Stomach (tissue), 9 donors: ENCODE measurements around the gene MFF. TPM values are rescaled to one million over a fixed set of nuclear protein-coding genes. Genes with fewer than 3 reads are reported as not detected.
A peak's percentile ranks its signal among the peaks of the same experiment; 100 is the strongest.

Source experiments
- DNase-seq, 2 donors: peaks; one replicate each; pipeline versions ENCODE4 v3.0.0 to v3.0.0-alpha.2; 2013 to 2019
- H3K27ac ChIP-seq, 5 donors: fragments of 200-600 bp in 4 of 5; sonication (generic) in 4 of 5; one replicate each; pipeline ENCODE4 v1.5.1; 2013 to 2019; ENCODE audit warnings: mild to moderate bottlenecking in 1 of 5, moderate library complexity in 1 of 5
- H3K27me3 ChIP-seq, 3 donors: fragments of 200-600 bp; sonication (generic); one replicate each; pipeline ENCODE4 v1.5.1; 2017 to 2019; ENCODE audit warnings: mixed run types in 1 of 3
- H3K36me3 ChIP-seq, 4 donors: fragments of 200-600 bp; sonication (generic); 1 replicate in 3 of 4; 2 replicates in 1 of 4; pipeline ENCODE4 v1.5.1; 2016 to 2019
- H3K4me1 ChIP-seq, 4 donors: fragments of 200-600 bp; sonication (generic); one replicate each; pipeline ENCODE4 v1.5.1; 2016 to 2019
- H3K4me3 ChIP-seq, 4 donors: fragments of 200-600 bp; sonication (generic) in 3 of 4; one replicate each; pipeline ENCODE4 v1.5.1; 2016 to 2019; ENCODE audit warnings: mild to moderate bottlenecking in 1 of 4
- H3K9me3 ChIP-seq, 4 donors: fragments of 200-600 bp; sonication (generic); one replicate each; pipeline ENCODE4 v1.5.1; 2016 to 2019
- EP300 ChIP-seq: sonication (generic); formaldehyde crosslinking; IDR thresholded peaks from one replicate; pipeline ENCODE4 v1.6.1; 2017; ENCODE audit warnings: antibody characterized with exemption
- POLR2A ChIP-seq, 4 donors: fragments of 450-650 bp; IDR thresholded peaks; one replicate each; pipeline ENCODE4 v1.6.1; 2016; ENCODE audit warnings: antibody characterized with exemption in 4 of 4, control low read depth in 2 of 4, mild to moderate bottlenecking in 1 of 4, moderate library complexity in 1 of 4
- POLR2AphosphoS5 ChIP-seq, 3 donors: sonication (generic); formaldehyde crosslinking; IDR thresholded peaks; one replicate each; pipeline ENCODE4 v1.6.1; 2016; ENCODE audit warnings: antibody characterized with exemption in 3 of 3
- WGBS, 5 donors: extraction: QIAGEN DNeasy Blood & Tissue Kit in 3 of 5; methylation state at CpG; one replicate each; pipeline versions ENCODE4 v1.1.5 to v1.1.7; 2013 to 2018; 5-methylcytosine and 5-hydroxymethylcytosine counted together
- intact Hi-C: fragments of 100-400 bp; cut with DNase I; formaldehyde crosslinking; loops from one replicate; pipeline ENCODE4 v1.15.1; 2023; ENCODE audit warnings: low total_unique reads
- polyA plus RNA-seq, 3 donors: library from polyadenylated mRNA; stranded (reverse); fragments of 200-250 nt; gene quantifications; one replicate each; pipeline ENCODE4 v1.2.3, GENCODE V29; 2013
- total RNA-seq, 5 donors: library from RNA; depleted of rRNA; stranded (reverse); fragments of >200 nt; gene quantifications; one replicate each; pipeline versions ENCODE4 v1.1.0 to v1.2.3, GENCODE V29; 2014 to 2016
- TF ChIP-seq, protein P1 (sequence below), 7 experiments: fragments of 450-650 bp in 4 of 7; fragments of 200-600 bp in 3 of 7; sonication (generic) in 3 of 7; IDR thresholded peaks; one replicate each; pipeline ENCODE4 v1.5.1; 2016 to 2019; ENCODE audit warnings: antibody characterized with exemption in 7 of 7, control low read depth in 2 of 7, mild to moderate bottlenecking in 1 of 7
- donor health status: healthy with polysubstance abuse.
- donor health status: Bipolar disorder and iron deficiency.
- donor health status: healthy.

The MFF gene
- total and polyA plus RNA-seq, 8 donors = 16.8 to 322 (median 89.0) TPM

GRCh38 chr2:227404585-227405271 lies 79.7 kb downstream of the MFF start:
- Histone ChIP-seq H3K27me3 (no peaks in the 10 kb centered on the region), H3K27ac (no peak overlapping the region), H3K4me3 (no peak overlapping the region), H3K36me3 (no peaks in the 10 kb centered on the region), H3K9me3 (no peaks in the 10 kb centered on the region), H3K4me1 (peaks cover 7 to 20% (median 11%) of the 10 kb centered on the region in 4 donors)
- intact Hi-C loops = loop anchor here (10.0 kb wide), 1 partner anchor 360 kb away; no protein-coding TSS in a partner anchor
- no peak for DNase-seq
- TF ChIP-seq POLR2A (IDR thresholded peaks at IDR 0.05) = no peak
- TF ChIP-seq, protein P1, sequence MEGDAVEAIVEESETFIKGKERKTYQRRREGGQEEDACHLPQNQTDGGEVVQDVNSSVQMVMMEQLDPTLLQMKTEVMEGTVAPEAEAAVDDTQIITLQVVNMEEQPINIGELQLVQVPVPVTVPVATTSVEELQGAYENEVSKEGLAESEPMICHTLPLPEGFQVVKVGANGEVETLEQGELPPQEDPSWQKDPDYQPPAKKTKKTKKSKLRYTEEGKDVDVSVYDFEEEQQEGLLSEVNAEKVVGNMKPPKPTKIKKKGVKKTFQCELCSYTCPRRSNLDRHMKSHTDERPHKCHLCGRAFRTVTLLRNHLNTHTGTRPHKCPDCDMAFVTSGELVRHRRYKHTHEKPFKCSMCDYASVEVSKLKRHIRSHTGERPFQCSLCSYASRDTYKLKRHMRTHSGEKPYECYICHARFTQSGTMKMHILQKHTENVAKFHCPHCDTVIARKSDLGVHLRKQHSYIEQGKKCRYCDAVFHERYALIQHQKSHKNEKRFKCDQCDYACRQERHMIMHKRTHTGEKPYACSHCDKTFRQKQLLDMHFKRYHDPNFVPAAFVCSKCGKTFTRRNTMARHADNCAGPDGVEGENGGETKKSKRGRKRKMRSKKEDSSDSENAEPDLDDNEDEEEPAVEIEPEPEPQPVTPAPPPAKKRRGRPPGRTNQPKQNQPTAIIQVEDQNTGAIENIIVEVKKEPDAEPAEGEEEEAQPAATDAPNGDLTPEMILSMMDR (IDR thresholded peaks at IDR 0.05) = no peak
- TF ChIP-seq EP300 = no peak
- TF ChIP-seq POLR2AphosphoS5 (IDR thresholded peaks at IDR 0.05) = no peak
- 73 to 87% (median 81%) methylated on average over 4 of the region's 4 CpGs for WGBS, 5 donors

- DNase-seq = peak; percentile 73 to 95
- H3K27ac ChIP-seq = peak overlapping the region in 4 of 5 donors; percentile 47 to 77 (median 66)
- no peak for TF ChIP-seq POLR2A (IDR thresholded peaks at IDR 0.05)
- no peak for TF ChIP-seq EP300
- TF ChIP-seq, protein P1 (IDR thresholded peaks at IDR 0.05) = peak in 5 of 7 experiments; percentile 24 to 72 (median 57)
- peak; percentile 4 to 90 (median 55) for TF ChIP-seq POLR2AphosphoS5 (IDR thresholded peaks at IDR 0.05)
- no peaks in the 10 kb centered on the region for H3K9me3 ChIP-seq
- H3K27me3 ChIP-seq = no peaks in the 10 kb centered on the region
- H3K4me1 ChIP-seq = peaks cover 7 to 20% (median 11%) of the 10 kb centered on the region in 4 donors
- H3K4me3 ChIP-seq = no peak overlapping the region
- H3K36me3 ChIP-seq = no peaks in the 10 kb centered on the region
- WGBS, 5 donors = 3 to 12% (median 9%) methylated on average over 7 of the region's 7 CpGs
- intact Hi-C loops = loop anchor here (10.0 kb wide), 1 partner anchor 358 kb away; no protein-coding TSS in a partner anchor
Observed at GRCh38 chr2:227406177-227407031, 81.4 kb downstream of the MFF start.

Other genes with a start within 250 kb of the MFF start
- gene COL4A4, start 161.0 kb upstream of the MFF start, total RNA-seq = 1 to 10 TPM in 3 of 5 donors, under 1 TPM in 1, not detected in 1; 0.55 to 7.6 (median 2.7) TPM
- under 1 TPM; 0.15 to 0.50 (median 0.44) TPM for gene COL4A4, start 161.0 kb upstream of the MFF start, polyA plus RNA-seq
- gene COL4A3, start 160.6 kb upstream of the MFF start, total RNA-seq = 1 to 10 TPM in 2 of 5 donors, under 1 TPM in 3; under 0.01 to 2.9 (median 0.72) TPM
- gene COL4A3, start 160.6 kb upstream of the MFF start, polyA plus RNA-seq = 1 to 10 TPM in 2 of 3 donors, under 1 TPM in 1; 0.44 to 1.2 (median 1.1) TPM
- 1 to 10 TPM in 1 of 5 donors, not detected in 4; 2.8 TPM for gene TM4SF20, start 54.1 kb downstream of the MFF start, total RNA-seq
- gene TM4SF20, start 54.1 kb downstream of the MFF start, polyA plus RNA-seq = not detected
- gene SCYGR1, start 62.7 kb downstream of the MFF start, total RNA-seq = not detected
- not detected for gene SCYGR1, start 62.7 kb downstream of the MFF start, polyA plus RNA-seq
- gene AGFG1, start 146.9 kb downstream of the MFF start, total RNA-seq = 100 to 1,000 TPM in 1 of 5 donors, 10 to 100 TPM in 4; 16.1 to 119 (median 38.1) TPM
- gene AGFG1, start 146.9 kb downstream of the MFF start, polyA plus RNA-seq = 10 to 100 TPM; 17.8 to 37.0 (median 34.5) TPM